KMS-11 (cell line): Measurements from ENCODE around the gene SLC8A1.

ENCODE experiments used
- H2AFZ ChIP-seq: fragments of 200-600 bp; sonication (generic); 2 replicates; pipeline ENCODE4 v1.6.1; 2016; ENCODE audit warnings: antibody characterized with exemption, mixed run types, low read depth
- H3K27ac ChIP-seq: fragments of 200-600 bp; sonication (generic); 2 replicates; pipeline ENCODE4 v1.6.1; 2016; ENCODE audit warnings: mild to moderate bottlenecking, mixed run types
- H3K27me3 ChIP-seq: fragments of 200-600 bp; sonication (generic); 2 replicates; pipeline ENCODE4 v1.6.1; 2017; ENCODE audit warnings: mild to moderate bottlenecking, low read depth, mixed run types, moderate library complexity; ENCODE audit not compliant: insufficient read depth
- H3K36me3 ChIP-seq: fragments of 200-600 bp; sonication (generic); 2 replicates; pipeline ENCODE4 v1.6.1; 2017; ENCODE audit warnings: mild to moderate bottlenecking, mixed run types; ENCODE audit not compliant: insufficient read depth
- H3K4me1 ChIP-seq: fragments of 200-600 bp; sonication (generic); 2 replicates; pipeline ENCODE4 v1.6.1; 2016; ENCODE audit warnings: mild to moderate bottlenecking, low read depth, mixed run types; ENCODE audit not compliant: poor library complexity, severe bottlenecking
- H3K4me2 ChIP-seq: fragments of 200-600 bp; sonication (generic); 2 replicates; pipeline ENCODE4 v1.7.0; 2016; ENCODE audit warnings: mild to moderate bottlenecking, mixed run types
- H3K4me3 ChIP-seq: fragments of 200-600 bp; sonication (generic); IDR thresholded peaks from 2 replicates; pipeline ENCODE4 v1.6.1; 2017; ENCODE audit warnings: low read depth, low read length, mixed read lengths; ENCODE audit not compliant: insufficient read depth
- H3K79me2 ChIP-seq: fragments of 200-600 bp; sonication (generic); 2 replicates; pipeline ENCODE4 v1.6.1; 2016; ENCODE audit warnings: low read depth, mixed run types; ENCODE audit not compliant: insufficient read depth
- H3K9ac ChIP-seq: fragments of 200-600 bp; sonication (generic); 2 replicates; pipeline ENCODE4 v1.6.1; 2016; ENCODE audit warnings: mild to moderate bottlenecking, mixed run types
- H4K20me1 ChIP-seq: fragments of 200-600 bp; sonication (generic); 2 replicates; pipeline ENCODE4 v1.6.1; 2016; ENCODE audit warnings: mild to moderate bottlenecking, mixed run types; ENCODE audit not compliant: insufficient read depth
- TF ChIP-seq, protein P1 (sequence below): fragments of 200-600 bp; sonication (generic); conservative IDR thresholded peaks from 2 replicates; pipeline ENCODE4 v1.6.1; 2017; ENCODE audit warnings: low read depth, mild to moderate bottlenecking, antibody characterized with exemption, low read length, moderate library complexity, mixed read lengths

SLC8A1 gene

DNA sequence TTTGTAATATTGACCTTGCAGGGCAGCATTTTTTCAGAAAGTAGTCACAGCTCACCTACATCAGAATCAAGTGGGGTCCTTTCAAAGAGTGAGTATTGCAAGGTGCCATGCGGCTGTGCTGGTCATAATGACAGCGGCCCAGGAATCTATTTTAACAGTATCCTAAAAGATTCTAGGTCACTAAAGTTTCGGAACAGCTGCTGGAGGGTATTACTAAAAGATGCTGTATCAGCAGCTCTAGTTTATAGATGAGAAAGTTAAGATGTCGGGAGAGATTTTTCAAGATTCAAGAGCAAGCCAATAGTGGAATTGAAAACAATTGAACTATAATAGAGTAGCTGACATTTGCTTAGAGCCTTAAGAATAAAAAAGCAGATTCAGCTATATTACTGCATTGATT is 336.0 kb downstream of the SLC8A1 start:
- Histone ChIP-seq H3K4me3 (no peak overlapping the region), H3K9ac (no peak overlapping the region), H3K27me3 (no peaks in the 10 kb centered on the region), H3K4me2 (no peak overlapping the region), H2AFZ (no peak overlapping the region), H3K27ac (no peak overlapping the region), H3K79me2 (no peaks in the 10 kb centered on the region), H4K20me1 (no peaks in the 10 kb centered on the region), H3K36me3 (no peaks in the 10 kb centered on the region), H3K4me1 (no peaks in the 10 kb centered on the region)
- TF ChIP-seq, protein P1, sequence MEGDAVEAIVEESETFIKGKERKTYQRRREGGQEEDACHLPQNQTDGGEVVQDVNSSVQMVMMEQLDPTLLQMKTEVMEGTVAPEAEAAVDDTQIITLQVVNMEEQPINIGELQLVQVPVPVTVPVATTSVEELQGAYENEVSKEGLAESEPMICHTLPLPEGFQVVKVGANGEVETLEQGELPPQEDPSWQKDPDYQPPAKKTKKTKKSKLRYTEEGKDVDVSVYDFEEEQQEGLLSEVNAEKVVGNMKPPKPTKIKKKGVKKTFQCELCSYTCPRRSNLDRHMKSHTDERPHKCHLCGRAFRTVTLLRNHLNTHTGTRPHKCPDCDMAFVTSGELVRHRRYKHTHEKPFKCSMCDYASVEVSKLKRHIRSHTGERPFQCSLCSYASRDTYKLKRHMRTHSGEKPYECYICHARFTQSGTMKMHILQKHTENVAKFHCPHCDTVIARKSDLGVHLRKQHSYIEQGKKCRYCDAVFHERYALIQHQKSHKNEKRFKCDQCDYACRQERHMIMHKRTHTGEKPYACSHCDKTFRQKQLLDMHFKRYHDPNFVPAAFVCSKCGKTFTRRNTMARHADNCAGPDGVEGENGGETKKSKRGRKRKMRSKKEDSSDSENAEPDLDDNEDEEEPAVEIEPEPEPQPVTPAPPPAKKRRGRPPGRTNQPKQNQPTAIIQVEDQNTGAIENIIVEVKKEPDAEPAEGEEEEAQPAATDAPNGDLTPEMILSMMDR: no peak

DNA sequence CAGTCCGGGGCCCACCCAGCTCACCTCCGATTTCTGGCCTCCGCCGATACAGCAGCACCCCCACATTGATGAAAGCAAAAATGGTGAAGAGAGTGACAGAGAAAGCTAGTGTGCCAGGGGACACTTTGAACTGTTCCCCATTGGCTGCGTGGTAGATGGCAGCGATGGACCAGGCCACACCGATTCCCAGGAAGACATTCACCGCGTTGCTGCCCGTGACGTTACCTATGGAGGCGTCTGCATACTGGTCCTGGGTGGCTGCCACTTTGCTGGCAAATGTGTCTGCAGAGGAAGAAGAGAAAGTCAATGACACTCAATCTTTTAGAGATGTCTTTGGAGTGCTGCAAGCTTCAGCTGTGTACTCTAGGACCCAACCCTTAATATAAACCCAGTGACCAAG is 336.5 kb downstream of the SLC8A1 start:
- H3K36me3 ChIP-seq: no peaks in the 10 kb centered on the region
- no peaks in the 10 kb centered on the region for H3K4me1 ChIP-seq
- no peak overlapping the region for H3K4me3 ChIP-seq
- no peak overlapping the region for H2AFZ ChIP-seq
- TF ChIP-seq, protein P1: no peak
- no peaks in the 10 kb centered on the region for H4K20me1 ChIP-seq
- no peak overlapping the region for H3K9ac ChIP-seq
- H3K4me2 ChIP-seq: no peak overlapping the region
- no peaks in the 10 kb centered on the region for H3K79me2 ChIP-seq
- H3K27me3 ChIP-seq: no peaks in the 10 kb centered on the region
- no peak overlapping the region for H3K27ac ChIP-seq

DNA sequence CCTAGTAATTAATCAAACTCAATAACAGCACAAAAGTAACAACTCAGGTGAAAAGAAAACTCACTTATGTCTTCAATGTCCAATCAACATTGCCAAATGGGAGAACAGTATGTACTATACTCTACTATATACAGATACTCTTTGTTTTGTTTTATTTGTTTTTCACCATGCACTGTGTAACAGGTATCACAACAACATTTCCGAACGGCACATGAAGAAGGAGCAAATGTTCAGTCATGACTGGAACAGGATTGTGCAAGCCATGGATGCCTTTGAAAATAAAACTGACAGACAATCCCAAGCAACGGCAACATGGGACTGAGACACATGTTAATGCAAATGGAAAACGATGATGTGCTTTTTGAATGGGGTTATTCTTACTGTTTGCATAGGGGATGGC is 337.9 kb downstream of the SLC8A1 start:
- TF ChIP-seq, protein P1: no peak
- no peak overlapping the region for H2AFZ ChIP-seq
- no peaks in the 10 kb centered on the region for H3K27me3 ChIP-seq
- H3K4me3 ChIP-seq: no peak overlapping the region
- H3K36me3 ChIP-seq: no peaks in the 10 kb centered on the region
- H4K20me1 ChIP-seq: no peaks in the 10 kb centered on the region
- no peaks in the 10 kb centered on the region for H3K4me1 ChIP-seq
- no peaks in the 10 kb centered on the region for H3K79me2 ChIP-seq
- no peak overlapping the region for H3K9ac ChIP-seq
- no peak overlapping the region for H3K4me2 ChIP-seq
- no peak overlapping the region for H3K27ac ChIP-seq

DNA sequence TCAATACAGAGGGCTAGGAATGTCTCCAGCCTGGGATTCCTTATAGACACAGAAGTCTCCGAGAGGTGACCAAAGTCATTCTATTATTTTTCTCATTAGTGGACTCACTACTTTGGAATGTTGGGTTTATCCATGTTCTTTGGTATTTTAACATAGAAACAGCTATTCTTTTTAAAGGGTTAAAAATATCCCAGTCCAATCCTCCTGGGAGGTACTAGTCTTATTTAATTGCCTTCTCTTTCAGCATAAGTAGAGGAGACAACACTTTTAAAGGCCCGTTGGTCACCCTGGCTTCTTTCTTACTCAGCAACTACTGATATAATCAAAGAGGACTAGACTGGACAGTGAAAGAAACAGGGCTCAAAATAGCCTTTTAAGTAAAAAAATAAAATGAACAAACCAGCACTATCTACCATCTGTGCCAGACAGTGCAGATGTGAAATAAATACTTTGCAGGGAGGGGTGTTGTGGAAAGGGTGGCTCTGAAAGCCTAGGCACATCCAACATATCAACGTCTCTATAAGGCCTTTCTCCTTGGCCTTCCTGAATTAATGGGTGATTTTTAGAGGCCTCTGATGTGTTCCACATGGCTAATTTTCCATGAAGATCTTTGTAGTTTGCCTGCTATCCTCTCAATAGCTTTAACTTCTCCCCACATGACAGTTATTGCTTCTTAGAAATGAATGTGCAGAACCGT is 338.5 kb downstream of the SLC8A1 start:
- H4K20me1 ChIP-seq: no peaks in the 10 kb centered on the region
- no peak overlapping the region for H3K4me2 ChIP-seq
- TF ChIP-seq, protein P1: no peak

More for the DNA sequence above, 338.5 kb downstream of the SLC8A1 start:
- H3K27ac ChIP-seq: no peak overlapping the region
- H3K27me3 ChIP-seq: no peaks in the 10 kb centered on the region
- no peaks in the 10 kb centered on the region for H3K36me3 ChIP-seq
- no peak overlapping the region for H3K4me3 ChIP-seq
- H3K4me1 ChIP-seq: no peaks in the 10 kb centered on the region
- no peaks in the 10 kb centered on the region for H3K79me2 ChIP-seq
- H3K9ac ChIP-seq: no peak overlapping the region
- H2AFZ ChIP-seq: no peak overlapping the region
